ENCODE data around the gene AQP3.

The AQP3 gene

GRCh38 chr9:33434317-33435105, 12.9 kb downstream of the AQP3 start:
- POLR2A ChIA-PET = no interaction called here
- no peak for TF ChIP-seq CTCF (IDR thresholded peaks at IDR 0.05; ENCODE audit: control extremely low read depth, extremely low read depth, low read depth, missing control alignments)
- DNase-seq (ENCODE audit: extremely low spot score) = no peak
- CTCF ChIA-PET = interaction anchor here (2.0 to 6.3 kb wide), 4 partner anchors 19 to 59 kb away, joined by 6 to 30 read pairs (median 15); no protein-coding TSS in a partner anchor

- ChIA-PET CTCF (interaction anchor here (2.0 to 6.3 kb wide), 4 partner anchors 19 to 59 kb away, joined by 6 to 30 read pairs (median 15); no protein-coding TSS in a partner anchor), POLR2A (no interaction called here)
- no peak for TF ChIP-seq CTCF (IDR thresholded peaks at IDR 0.05; ENCODE audit: control extremely low read depth, extremely low read depth, low read depth, missing control alignments)
- no peak for DNase-seq (ENCODE audit: extremely low spot score)
Measured at GRCh38 chr9:33433871-33434270, 13.5 kb downstream of the AQP3 start.

- ChIA-PET POLR2A (no interaction called here), CTCF (interaction anchor here (2.5 kb wide), 1 partner anchor 35 kb away, joined by 13 read pairs; no protein-coding TSS in a partner anchor)
- DNase-seq (ENCODE audit: extremely low spot score) = no peak
- no peak for TF ChIP-seq CTCF (IDR thresholded peaks at IDR 0.05; ENCODE audit: control extremely low read depth, extremely low read depth, low read depth, missing control alignments)
Measured at GRCh38 chr9:33431420-33431819, 16.0 kb downstream of the AQP3 start.

- POLR2A ChIA-PET = no interaction called here
- no peak for DNase-seq (ENCODE audit: extremely low spot score)
- no peak for TF ChIP-seq CTCF (IDR thresholded peaks at IDR 0.05; ENCODE audit: control extremely low read depth, extremely low read depth, low read depth, missing control alignments)
- CTCF ChIA-PET = interaction anchor here (0.7 to 2.5 kb wide), 3 partner anchors 11 to 36 kb away, joined by 3 to 13 read pairs (median 5); no protein-coding TSS in a partner anchor
Measured at GRCh38 chr9:33430942-33431341, 16.5 kb downstream of the AQP3 start.

GRCh38 chr9:33429256-33429985, 18.0 kb downstream of the AQP3 start:
- ChIA-PET POLR2A (no interaction called here), CTCF (no interaction called here)
- TF ChIP-seq CTCF (IDR thresholded peaks at IDR 0.05; ENCODE audit: control extremely low read depth, extremely low read depth, low read depth, missing control alignments) = no peak
- DNase-seq (ENCODE audit: extremely low spot score) = no peak

- no peak for DNase-seq (ENCODE audit: extremely low spot score)
- ChIA-PET CTCF (interaction anchor here (1.4 kb wide), 1 partner anchor 11 kb away, joined by 5 read pairs; no protein-coding TSS in a partner anchor), POLR2A (no interaction called here)
- no peak for TF ChIP-seq CTCF (IDR thresholded peaks at IDR 0.05; ENCODE audit: control extremely low read depth, extremely low read depth, low read depth, missing control alignments)
Measured at GRCh38 chr9:33426843-33427293, 20.5 kb downstream of the AQP3 start.

All from GM10248 (cell line).